Left lobe of liver (tissue), 2 donors: ENCODE data around the gene DCBLD2. TPM values are rescaled to one million over a fixed set of nuclear protein-coding genes. Genes with fewer than 3 reads are reported as not detected.
"Not testable (repeated sequence)": the region's sequence is repeated elsewhere in the genome, so short reads cannot be mapped to it uniquely, and the experiment has no call there.

ENCODE experiments used
- ATAC-seq: fragments of 200-7000 bp; cut with Tn5 transposase; one replicate; pipeline ENCODE4 v1.9.1; 2020; ENCODE audit warnings: mild to moderate bottlenecking, moderate library complexity
- DNase-seq: peaks from one replicate; pipeline ENCODE4 v3.0.0-alpha.2; 2020; ENCODE audit warnings: low spot score
- total RNA-seq: library from RNA; stranded (reverse); gene quantifications from one replicate; pipeline ENCODE4 v1.2.1, GENCODE V29; 2021
- donor health status: DM: no; HTN: no; CAD: no; lungs with moderate emphysema.
- donor health status: DM: no; HTN: yes; CAD: no.

The DCBLD2 gene
- total RNA-seq, 1 donor from 2014 or later = 10.0 TPM

DNA sequence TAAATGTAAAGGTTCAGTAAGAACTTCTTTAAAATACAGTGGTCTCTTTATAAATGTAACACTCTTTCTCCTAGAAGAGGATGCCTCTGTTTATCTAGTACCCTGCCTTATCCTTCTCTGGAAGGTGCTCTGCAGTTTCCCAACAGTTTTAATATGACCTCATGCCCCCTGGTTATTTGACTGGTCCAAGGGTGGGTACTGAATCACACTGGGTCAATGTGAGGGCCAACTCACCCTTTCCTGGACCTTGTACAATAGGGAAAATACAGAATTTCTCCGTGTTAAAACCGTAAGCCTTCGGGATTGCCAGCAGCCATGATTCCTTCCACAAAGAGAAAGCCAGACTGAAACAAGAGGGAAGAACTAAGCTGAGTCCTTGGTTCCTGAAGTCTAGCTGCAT is 9.2 kb downstream of the DCBLD2 start:
- ATAC-seq (peak; percentile 62), DNase-seq (no peak)

DNA sequence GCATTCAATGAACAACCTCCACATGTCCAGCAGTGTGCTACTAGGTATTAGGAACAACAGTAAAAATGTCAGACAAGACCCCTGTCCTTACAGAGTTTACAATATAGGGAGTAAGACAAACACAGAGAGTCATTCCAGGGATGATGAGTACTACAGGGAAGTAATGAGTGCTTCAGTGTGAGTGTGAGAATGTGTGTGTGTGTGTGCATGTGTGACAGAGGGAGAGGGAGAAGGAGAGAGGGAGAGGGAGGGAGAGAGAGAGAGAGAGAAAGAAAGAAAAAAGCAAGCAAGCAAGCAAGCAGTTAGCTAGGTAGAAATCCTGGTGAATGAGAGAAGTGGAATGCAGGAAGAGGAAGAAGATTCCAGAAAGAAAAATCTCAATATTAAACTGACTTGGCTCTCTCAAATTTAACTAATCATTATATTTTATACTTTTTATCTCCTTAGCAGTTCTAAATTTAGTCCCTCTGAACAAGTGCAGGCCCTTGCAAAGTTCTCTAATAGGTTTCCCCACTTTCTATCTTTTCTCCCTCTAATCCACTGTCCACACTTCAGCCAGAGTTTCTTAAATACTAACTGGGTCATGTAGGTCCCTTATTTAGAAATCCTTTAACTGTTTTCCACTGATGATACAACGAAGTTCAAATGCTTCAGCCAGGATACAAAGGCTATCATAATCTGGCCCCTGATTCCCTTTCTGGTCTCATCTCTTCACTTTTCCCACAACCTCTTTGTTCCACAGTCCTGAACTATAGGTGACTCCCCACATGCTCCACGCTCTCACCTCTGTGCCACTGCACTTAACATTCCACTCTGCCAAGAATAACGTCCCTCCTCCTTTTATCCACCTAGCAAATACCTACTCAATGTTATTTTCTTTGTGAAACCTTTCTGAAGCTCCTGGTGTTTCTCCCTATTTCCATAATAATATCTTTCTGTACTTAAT is 10.3 kb downstream of the DCBLD2 start:
- ATAC-seq = peak; percentile 17
- DNase-seq = no peak

DNA sequence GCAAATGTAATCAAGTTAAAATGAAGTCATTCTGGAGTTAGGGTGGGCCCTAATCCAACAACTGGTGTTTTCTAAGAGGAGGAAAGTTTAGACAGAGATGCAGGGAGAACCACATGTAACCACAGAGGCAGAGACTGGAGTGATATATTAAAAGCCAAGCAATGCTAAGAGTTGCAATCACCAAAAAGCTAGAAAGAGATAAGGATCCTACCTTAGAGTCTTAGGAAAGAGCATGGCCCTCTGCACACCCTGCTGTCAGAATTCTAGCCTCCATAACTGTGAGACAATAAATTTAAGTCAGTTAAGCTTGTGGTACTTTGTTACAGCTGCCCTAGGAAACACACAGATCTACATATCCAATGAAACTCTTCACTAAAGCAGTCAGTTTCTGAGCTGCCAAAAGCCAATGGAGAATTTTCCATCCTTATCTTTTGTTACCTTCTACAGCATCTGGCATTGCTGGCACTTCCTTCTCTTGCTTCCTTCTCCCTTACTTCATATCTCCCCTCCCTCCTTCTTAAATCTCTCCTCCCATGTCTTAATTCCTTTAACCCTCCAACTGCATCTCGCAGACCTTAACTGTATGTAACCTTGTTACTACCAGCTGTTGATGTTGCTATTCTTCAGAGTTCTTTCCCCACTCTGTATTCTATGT is 11.2 kb downstream of the DCBLD2 start:
- DNase-seq (no peak), ATAC-seq (no peak)

DNA sequence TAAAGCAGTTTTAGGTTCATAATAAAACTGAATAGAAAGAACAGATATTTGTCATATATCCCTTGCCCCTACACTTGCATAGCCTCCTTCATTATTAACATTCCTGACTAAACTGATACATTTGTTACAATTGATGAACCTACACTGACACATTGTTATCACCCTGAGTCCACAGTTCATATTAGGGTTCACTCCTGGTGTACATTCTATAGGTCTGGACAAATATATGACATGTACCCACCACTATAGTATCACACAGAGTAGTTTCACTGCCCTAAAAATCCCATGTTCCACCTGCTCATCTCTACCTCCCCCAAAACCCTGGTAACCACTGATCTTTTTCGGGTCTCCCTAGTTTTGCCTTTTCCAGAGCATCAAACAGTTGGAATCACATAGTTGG is 13.8 kb downstream of the DCBLD2 start:
- no peak for DNase-seq
- no peak for ATAC-seq

GRCh38 chr3:98886525-98886924 is 15.0 kb downstream of the DCBLD2 start:
- DNase-seq (no peak), ATAC-seq (no peak)

DNA sequence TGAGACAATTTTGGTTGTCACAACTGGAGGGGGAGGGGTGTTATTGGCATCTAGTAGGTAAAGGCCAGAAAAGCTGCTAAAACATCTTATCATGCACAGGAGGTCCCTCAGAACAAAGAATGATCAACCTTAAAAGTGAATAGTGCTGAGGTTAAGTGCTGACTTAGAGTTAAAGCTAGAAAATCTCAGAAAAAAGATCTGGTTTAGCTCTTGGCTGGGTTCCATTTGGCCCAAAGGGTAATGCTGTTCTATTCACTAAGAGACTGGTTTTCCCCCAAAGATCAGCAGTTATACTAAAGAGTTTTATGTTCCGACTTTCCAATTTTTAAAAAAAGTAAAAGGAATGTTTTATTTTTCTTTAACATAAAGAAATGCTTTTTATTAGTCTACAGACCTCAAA is 15.6 kb downstream of the DCBLD2 start:
- no peak for ATAC-seq
- DNase-seq = no peak

DNA sequence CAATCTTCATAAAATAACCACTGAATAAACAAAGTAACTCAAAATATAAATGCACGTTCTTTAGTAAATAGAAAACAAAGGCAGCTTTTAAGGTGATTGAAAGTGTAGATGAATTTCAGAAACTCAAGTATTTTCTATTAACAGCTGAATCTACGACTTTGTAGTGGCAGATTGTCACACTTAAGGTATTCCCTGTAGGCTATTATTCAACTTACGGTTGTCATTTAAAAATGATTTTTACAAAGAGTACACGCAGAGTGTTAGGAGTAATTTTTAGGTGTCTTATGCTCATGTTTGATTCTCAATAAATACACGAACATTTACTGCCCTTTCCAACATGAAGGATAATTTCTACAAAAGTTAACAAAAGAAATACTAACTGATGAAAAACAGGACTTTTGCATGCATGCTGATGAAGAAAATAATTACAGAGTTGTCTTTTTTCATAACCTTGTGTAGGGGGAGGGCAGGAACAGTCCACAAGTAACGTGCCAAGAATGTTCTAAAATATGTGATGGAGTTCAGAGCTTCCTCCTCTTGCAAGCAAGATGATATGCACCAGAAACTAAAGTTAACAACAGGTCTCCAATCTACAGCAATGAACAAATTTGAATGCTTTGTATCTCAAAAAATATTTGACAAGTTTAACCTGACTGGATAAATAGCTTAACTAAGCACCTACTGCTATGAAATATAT is 16.7 kb downstream of the DCBLD2 start:
- no peak for DNase-seq
- no peak for ATAC-seq

DNA sequence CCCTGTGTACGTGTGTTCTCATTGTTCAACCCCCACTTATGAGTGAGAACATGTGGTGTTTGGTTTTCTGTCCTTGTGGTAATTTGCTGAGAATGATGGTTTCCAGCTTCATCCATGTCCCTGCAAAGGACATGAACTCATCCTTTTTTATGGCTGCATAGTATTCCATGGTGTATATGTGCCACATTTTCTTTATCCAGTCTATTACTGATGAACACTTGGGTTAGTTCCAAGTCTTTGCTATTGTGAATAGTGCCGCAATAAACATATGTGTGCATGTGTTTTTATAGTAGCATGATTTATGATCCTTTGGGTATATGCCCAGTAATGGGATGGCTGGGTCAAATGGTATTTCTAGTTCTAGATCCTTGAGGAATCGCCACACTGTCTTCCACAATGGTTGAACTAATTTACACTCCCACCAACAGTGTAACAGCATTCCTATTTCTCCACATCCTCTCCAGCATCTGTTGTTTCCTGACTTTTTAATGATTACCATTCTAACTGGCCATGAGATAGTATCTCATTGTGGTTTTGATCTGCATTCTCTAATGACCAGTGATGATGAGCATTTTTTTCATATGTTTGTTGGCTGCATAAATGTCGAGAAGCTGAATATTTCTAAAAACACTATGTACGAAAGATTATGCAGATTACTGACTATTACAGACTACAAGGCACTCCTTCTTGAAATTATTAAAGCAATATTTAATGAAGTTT is 18.7 kb downstream of the DCBLD2 start:
- not testable (repeated sequence) for DNase-seq, ATAC-seq

DNA sequence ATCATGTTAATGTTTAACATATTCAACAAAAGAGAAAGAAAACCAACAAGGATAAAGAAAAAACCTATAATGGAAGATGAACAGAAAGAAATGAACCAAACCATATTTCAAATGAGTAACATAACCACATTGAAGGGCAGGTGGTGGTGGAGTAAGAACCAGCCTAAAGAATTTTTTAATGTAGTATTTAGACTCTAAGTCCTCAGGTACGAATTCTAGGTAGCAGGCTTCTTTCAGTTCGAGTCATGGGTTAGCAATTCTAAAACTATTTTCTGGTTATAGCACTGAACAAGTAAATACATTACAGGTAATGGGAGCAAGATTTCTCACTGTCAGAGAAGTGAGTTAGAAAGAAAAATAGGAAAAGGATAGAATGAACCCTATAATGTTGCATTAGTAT is 24.4 kb downstream of the DCBLD2 start:
- DNase-seq (no peak), ATAC-seq (no peak)

DNA sequence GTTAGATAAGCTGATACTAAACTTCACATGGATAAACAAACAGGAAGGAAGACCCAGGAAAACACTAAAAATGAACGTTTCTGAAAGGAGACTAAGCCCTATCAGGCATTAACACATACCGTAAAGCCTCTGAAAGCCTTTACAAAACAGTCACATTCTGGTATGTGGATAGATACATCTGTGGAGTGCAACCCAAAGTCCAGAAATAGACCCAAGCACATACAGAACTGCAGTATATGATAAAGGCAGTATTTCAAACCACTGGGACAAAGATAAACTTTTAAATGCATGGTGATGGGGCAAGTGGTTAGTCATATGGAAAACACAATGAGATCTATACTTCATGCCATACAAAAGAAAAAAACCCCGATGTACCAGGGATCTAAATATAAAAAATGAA is 26.0 kb downstream of the DCBLD2 start:
- DNase-seq (no peak), ATAC-seq (no peak)

DNA sequence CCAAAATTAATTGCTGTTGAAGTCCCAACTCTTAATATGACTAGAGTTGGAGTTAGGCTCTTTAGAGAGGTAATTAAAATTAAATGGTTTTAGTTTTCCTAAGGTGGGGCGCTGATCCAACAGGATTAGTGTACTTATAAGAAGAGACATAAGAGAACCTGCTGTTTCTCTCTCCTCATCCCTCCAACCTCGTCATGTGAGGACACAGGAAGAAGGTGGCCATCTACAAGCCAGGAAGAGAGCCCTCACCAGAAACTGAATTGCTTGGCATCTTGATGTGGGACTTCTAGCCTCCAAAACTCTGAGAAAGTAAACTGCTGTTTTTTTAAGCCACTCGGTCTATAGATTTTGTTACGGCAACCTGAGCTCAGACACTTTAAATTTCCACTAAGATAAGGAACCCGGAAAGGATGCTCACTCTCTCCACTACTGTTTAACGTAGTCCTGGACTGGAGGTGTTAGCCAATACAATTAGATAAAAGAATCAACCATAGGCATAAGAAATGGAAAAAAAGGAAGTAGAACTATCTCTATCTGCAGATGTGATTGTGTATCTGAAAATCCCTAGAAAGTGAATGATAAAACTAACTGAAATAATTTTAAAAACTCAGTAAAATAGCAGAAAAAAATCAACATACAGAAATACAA is 26.8 kb downstream of the DCBLD2 start:
- DNase-seq = no peak
- no peak for ATAC-seq

DNA sequence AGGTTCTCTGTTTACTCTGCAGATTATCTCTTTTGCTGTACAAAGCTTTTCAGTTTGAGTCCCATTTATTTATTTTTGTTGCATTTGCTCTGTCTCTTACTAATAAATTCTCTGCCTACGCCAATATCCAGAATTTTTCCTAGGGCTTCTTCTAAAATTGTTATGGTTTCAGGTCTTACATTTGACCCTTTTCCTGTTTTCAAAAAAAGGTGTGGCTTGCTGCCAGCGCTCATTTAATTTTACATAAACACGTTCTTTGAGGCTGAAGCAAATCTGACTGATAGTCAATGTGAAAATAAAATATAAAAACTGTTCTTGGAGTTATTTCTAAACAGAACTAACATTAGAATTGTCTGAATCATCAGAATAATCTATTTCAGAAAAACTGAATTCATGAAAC is 32.1 kb downstream of the DCBLD2 start:
- no peak for ATAC-seq
- no peak for DNase-seq

GRCh38 chr3:98857971-98858370 is 43.5 kb downstream of the DCBLD2 start:
- not testable (repeated sequence) for DNase-seq, ATAC-seq

GRCh38 chr3:98857258-98857657 is 44.2 kb downstream of the DCBLD2 start:
- ATAC-seq, DNase-seq: not testable (repeated sequence)

GRCh38 chr3:98856724-98857123 is 44.8 kb downstream of the DCBLD2 start:
- DNase-seq (no peak), ATAC-seq (no peak)

GRCh38 chr3:98855806-98856400 is 45.6 kb downstream of the DCBLD2 start:
- DNase-seq (no peak), ATAC-seq (no peak)

DNA sequence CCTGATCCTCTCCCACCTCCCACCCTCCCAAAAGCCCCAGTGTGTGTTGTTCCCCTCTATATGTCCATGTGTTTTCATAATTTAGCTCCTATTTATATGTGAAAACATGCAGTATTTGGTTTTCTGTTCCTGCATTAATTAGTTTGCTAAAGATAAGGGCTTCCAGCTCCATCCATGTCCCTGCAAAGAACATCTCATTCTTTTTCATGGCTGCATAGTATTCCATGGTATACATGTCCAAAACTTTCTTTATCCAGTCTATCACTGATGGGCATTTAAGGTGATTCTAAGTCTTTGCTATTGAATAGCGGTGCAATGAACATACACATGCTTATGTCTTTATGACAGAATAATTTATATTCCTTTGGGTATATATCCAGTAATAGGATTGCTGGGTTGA is 53.4 kb downstream of the DCBLD2 start:
- ATAC-seq (no peak), DNase-seq (no peak)

DNA sequence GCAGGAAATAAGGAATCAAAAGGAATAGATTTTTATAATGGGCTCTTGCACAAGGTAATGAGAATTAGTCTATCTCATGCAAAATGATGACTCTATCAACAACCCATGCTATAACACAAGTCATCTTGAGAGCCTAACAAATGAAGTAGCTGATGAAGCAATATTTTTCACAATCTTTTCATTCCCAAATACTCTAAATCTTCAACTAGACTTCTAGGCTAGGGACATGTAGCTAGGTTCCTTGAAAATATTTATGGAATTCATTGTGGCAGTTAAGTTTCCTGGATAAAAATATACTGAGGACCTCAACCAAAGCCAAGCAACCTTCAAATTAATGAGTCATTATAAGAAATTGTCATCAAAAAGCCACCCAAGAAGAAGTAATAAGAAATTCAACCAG is 55.4 kb downstream of the DCBLD2 start:
- ATAC-seq (no peak), DNase-seq (no peak)

DNA sequence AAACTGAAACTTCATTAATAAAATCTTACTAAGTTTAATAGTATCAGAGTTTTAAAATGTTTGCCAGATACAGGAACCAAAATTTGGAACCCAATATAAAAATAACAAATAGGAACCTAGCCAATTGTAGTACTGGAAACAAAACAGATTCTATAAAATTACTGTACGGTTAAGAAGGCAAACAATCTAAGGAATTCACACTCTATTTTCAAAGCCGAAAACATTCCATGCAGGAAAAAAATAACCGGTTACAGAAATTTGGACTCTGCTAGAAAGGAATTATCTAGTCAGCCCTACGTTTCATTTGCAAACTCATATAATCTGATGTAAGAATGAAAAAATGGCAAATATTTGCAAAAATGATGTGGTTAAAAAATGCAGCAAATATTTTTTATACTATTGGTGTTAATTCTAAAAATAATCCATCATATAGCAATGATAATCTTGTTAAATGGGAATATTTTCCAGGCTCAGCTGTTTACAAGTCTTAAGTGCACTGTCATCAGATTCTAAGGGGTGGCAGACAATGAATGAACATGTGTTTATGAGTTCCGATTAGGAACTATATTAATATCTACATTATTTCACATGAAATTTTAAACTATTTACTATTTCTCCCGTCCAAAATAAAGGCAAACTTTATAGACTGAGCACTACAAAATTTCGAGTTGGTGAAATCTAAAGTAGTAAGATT is 58.1 kb downstream of the DCBLD2 start:
- DNase-seq (no peak), ATAC-seq (no peak)
